HG02759 (cell line): ENCODE results near the gene UBN1.

ENCODE experiments used
- ATAC-seq: cut with Tn5 transposase; IDR thresholded peaks from one replicate; pipeline ENCODE4 v1.9.1; 2021; ENCODE audit warnings: mild to moderate bottlenecking, moderate library complexity; ENCODE audit not compliant: unreplicated experiment

Gene UBN1

GRCh38 chr16:4900036-4900435 is 52.8 kb downstream of the UBN1 start:
- no peak for ATAC-seq

DNA sequence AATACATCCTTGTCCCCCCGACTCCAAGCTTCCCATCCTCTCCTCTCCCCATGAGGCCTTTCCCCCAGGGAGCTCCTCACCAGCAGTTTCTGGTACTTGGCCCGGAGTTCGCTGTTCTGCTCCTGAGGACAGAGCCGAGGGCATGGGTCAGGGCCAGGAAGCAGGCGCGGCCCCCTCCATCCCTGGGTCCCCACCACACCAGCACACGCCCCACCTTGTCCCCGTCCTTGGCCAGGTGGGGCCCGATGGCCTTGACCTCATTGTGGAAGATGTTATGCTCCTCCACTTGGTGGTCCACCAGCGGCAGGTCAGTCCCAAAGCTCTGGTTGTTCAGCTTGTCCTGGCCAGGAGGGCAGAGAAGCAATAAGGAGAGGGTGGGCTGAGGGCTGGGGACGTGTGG is 53.5 kb downstream of the UBN1 start:
- ATAC-seq = no peak

DNA sequence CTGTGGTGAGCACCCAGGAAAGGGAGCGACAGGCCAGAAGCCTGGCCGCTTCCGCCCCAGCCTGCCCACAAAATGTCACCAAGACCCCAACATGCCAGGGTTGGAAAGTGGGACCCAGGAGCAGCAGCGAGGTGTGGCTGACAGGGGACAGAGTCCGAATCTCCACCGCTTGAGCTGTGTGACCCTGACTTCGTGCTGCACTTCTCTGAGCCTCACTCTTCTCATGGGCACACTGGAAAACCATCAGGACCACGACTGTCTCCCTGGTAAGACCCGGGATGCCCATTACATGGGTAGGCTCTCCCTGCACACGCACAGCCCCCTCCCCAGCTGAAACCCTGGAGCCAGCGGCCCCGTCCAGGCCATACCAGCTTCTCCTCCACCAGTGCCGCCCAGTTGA is 54.8 kb downstream of the UBN1 start:
- no peak for ATAC-seq

GRCh38 chr16:4904108-4904941 is 57.0 kb downstream of the UBN1 start:
- ATAC-seq = no peak

DNA sequence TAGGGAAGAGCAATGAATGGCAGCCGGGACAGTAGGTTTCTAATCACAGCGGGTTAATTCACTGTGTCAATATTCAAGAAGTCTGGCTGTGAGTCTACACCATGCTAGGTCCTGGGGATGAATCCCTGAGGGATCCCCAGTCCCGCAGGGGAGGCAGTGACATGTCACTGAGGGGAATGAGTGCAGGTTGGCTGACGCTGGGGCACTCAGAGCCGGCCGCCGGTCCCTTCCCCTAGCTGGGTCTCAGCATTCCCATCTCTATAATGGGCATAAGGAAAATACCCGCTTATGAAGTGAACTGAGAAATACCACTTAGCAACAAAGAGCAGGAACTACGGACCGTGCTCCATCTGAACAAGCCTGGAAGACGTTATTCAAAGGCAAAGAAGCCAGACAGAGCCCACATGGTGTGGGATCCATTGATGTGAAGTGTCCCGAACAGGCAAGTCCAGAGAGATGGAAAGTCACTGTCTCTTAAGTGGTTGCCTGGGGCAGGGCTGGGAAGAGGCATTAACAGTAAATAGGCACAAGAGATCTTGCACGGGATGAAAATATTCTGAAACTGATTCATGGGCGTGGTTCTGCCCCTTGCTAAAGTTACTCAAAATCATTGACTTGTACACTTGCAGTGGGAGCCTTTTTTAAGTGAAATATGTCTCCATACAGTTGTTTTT is 57.8 kb downstream of the UBN1 start:
- no peak for ATAC-seq

GRCh38 chr16:4908854-4909401 is 61.6 kb downstream of the UBN1 start:
- ATAC-seq = no peak

- ATAC-seq = no peak
Measured at GRCh38 chr16:4909825-4910224, 62.5 kb downstream of the UBN1 start.

- no peak for ATAC-seq
Measured at GRCh38 chr16:4910828-4911227, 63.5 kb downstream of the UBN1 start.

GRCh38 chr16:4911970-4912386 is 64.7 kb downstream of the UBN1 start:
- no peak for ATAC-seq

DNA sequence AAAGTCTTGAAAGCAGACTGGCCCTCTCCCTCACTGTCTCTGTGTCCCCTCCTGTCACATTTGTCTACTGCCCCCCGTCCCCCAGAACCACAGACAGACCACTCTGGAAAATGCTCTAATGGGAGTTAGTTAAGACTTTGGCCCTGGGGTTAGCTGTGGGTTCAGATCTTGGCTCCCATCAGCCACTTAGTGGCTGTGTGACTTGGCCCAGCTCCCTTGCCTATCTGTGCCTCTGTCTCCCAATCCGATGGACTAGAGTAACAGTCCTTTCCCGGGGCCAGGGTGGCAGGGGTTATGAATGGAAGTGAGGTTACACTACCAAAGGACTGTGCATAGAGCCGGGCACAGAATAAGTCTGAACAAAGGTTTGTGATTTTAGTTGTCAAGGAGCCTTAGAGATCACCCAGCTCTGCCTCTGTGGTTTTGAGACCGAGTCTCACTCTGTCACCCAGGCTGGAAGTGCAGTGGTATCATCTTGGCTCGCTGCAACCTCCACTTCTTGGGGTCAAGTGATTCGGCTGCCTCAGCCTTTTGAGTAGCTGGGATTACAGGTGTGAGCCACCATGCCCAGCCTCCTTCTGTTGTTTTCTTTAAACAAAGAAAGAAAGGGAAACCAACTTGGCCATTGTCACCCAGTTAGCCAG is 66.0 kb downstream of the UBN1 start:
- no peak for ATAC-seq

DNA sequence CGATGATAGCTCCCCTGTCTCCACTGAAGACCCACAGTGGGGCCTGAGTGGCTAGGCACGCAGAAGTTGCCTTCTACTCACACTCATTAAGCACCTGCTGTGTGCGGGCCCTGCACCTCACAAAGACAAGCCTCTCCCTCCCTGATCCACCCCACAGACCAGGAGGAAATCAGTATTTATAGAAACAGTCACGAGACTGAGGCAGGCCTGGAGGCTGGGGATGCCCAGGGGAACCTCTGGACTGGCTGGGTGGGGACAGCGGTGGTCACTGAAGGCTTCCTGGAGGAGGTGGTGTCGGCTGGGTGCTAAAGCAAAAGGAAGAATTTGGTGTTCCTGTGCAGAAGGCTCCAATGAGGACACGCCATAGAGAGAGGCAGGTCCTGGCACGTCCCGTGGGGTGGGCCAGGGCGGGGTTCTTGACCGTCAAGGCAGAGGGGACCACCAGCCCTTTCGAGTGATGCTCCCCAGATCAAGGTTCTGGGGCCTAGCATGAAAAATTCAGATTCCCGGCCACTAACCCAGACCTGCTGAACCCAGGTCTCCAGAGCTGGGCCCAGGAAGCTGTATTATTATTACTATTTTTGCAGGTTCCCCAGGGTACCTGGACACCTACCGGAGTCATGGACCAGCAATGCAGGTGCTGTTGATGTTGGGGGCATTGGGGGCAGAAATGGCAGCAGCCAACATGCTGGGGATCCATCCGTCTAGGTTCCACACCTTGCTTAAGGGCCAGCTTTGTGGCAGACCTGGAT is 66.7 kb downstream of the UBN1 start:
- ATAC-seq = no peak

DNA sequence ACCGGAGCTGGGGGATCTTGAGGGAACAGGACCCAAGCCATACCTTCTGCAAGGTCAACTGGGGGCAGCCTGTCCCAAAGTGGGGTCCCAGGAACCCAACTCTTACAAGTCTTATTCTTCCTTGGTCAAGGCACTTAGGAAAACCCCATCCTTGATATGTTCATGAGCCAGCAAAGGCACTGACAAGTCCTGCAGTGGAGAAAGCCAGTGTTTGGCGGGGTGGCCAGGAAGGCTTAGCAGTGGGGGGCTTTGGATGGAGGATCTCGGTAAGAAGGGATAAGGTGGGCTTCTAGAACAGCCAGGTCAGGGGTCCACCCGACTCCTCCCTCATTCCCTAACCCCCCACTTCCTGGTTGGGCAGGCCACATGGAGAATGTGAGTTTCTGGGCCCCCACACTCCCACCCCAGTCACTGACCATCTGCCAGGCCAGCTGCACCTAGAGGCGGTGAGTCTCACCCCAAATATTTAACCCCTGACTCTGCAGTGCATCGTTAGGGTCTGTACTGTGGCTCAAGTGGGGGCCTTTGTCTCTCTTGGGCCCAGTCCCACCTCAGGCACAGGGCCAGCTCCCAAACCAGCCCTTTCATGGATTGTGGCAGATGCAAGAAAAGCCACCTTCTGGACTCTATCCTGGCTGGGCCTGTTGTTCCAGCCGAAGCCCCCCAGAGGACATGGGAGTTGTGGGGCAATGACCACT is 67.4 kb downstream of the UBN1 start:
- ATAC-seq = no peak

GRCh38 chr16:4915226-4915761 is 68.0 kb downstream of the UBN1 start:
- no peak for ATAC-seq

- no peak for ATAC-seq
Measured at GRCh38 chr16:4917117-4917516, 69.8 kb downstream of the UBN1 start.

GRCh38 chr16:4918781-4919251 is 71.5 kb downstream of the UBN1 start:
- ATAC-seq = no peak

GRCh38 chr16:4920826-4921225 is 73.5 kb downstream of the UBN1 start:
- ATAC-seq = no peak

DNA sequence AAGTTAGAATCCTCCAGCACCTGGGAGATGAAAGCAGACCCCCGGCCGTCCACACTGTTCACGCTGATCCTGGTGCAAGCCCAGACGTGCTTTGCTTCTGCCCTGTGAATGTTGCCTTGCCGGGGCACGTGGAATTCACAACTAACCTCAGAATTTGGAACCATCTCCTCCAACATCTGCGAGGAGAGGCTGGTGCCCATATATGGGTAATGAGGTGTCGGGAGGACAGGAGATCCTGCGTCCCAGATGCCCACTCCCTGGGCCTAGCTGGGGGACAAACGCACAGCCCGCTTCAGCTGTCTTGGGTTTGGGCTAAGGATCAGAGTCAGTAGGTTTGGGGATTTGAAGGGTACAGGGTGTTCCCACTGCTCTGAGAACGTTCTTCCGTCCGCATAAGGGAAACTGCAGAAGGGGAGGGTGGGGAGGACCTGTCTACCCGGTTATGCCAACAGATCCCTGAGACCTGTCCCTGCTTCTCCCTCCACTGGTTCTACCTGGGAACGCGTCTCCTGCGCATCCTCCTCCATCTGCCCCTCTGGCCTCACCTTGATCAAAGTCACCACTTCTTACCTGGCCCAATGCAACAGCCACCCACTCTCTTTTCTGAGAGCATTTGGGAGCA is 75.6 kb downstream of the UBN1 start:
- no peak for ATAC-seq

DNA sequence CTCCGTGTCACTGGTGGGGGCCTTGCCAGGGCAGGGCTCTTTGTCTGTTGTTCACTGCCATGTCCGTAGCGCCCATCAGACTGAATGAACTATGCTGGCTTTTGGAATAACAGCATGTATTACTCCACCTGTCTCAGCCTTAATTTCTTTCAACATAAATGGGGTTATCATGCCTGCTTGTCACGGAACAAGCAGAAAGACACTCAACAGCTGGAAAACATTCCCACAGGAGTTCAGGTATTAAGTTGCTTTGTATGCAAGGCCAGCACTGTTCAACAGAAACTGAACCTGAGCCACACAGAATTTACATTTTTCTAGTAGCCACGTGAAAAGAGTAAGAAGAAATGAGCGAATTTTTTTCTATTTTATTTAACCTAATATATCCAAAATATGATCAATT is 76.6 kb downstream of the UBN1 start:
- no peak for ATAC-seq

DNA sequence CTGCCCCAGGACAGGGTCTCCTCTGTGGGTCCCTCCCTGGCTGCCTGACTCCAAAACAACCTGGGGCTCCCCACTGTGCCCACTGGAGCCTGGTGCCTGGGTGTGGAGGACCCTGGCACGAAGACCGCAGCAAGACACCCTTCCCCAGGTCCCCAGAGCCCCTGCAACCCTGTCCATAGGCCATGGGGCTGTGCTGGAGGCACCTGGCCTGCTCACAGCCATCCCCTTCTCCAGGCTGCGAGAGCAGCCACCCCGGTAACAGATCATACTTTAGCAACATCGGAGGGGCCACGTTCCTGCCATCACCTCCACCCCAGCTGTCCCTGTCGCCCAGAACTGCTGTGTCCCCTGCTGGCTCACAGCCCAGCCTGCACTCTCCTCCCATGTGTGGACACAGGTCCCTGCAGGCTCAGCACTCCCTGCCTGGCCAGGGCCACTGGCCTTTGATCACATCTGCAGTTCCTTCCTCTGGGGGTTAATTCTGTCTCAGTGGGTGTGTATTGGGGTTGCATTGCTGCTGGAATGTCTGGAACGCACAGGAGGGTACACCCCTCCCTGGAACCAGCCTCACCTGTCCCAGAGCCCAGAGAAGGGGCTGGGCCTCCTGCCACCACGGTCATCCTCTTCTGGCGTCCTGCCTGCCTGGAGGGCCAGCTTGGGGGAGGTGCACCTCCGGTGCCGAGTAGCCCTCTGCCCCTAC is 77.5 kb downstream of the UBN1 start:
- ATAC-seq = no peak
